ENCODE data around the gene SEPTIN11. TPM values are rescaled to one million over a fixed set of nuclear protein-coding genes. Genes with fewer than 3 reads are reported as not detected.

The SEPTIN11 gene
- polyA plus RNA-seq, 3 donors = 3.2 to 14.8 (median 8.8) TPM

DNA sequence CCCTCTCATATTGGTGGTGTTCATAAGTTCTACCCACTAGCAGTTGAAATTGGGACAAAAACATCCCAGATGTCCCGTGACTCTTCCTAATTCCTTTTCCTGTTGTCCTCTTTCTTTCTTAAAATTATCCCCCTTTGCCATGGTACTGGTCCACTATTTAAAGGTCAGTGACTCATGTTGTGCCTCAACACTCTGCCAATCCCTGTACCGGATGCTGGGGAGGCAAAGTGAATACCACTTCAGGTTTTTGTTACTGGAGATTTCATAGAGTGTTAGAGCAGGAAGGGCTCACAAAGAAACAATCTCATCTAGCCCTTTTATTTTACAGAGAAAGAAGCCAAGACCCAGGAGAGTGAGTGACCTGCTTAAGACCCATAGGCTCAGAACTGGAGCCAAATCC lies 24.6 kb downstream of the SEPTIN11 start:
- H3K9me3 ChIP-seq (replicated peaks in 1 of 2; ENCODE audit: control insufficient read depth in 1 of 2, insufficient read depth in 1 of 2, low read length in 2 of 2) = no peaks in the 10 kb centered on the region
- H3K27ac ChIP-seq (ENCODE audit: low read depth in 1 of 2, low read length in 2 of 2) = no peak overlapping the region
- H3K79me2 ChIP-seq (ENCODE audit: insufficient read depth, low read length) = no peaks in the 10 kb centered on the region
- TF ChIP-seq, protein P1, sequence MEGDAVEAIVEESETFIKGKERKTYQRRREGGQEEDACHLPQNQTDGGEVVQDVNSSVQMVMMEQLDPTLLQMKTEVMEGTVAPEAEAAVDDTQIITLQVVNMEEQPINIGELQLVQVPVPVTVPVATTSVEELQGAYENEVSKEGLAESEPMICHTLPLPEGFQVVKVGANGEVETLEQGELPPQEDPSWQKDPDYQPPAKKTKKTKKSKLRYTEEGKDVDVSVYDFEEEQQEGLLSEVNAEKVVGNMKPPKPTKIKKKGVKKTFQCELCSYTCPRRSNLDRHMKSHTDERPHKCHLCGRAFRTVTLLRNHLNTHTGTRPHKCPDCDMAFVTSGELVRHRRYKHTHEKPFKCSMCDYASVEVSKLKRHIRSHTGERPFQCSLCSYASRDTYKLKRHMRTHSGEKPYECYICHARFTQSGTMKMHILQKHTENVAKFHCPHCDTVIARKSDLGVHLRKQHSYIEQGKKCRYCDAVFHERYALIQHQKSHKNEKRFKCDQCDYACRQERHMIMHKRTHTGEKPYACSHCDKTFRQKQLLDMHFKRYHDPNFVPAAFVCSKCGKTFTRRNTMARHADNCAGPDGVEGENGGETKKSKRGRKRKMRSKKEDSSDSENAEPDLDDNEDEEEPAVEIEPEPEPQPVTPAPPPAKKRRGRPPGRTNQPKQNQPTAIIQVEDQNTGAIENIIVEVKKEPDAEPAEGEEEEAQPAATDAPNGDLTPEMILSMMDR (IDR thresholded peaks at IDR 0.05) = no peak
- WGBS (ENCODE audit: insufficient coverage) = no CpG with 5 or more reads among the region's 2 CpGs
- Mint-ChIP-seq H3K4me3 (no peak overlapping the region), H3K36me3 (no peaks in the 10 kb centered on the region), H3K27ac (peak overlapping the region in 1 of 7 donors; percentile 18), H3K27me3 (ENCODE audit: low read depth in 3 of 3) (peaks cover 0 to 2% (median 0%) of the 10 kb centered on the region in 3 donors), H3K9me3 (no peaks in the 10 kb centered on the region), H3K4me1 (peaks cover 3% of the 10 kb centered on the region)
- no peak overlapping the region for H3K4me2 ChIP-seq (replicated peaks; ENCODE audit: extremely low read depth, low read length, poor library complexity, severe bottlenecking)
- no peak overlapping the region for H2AFZ ChIP-seq (ENCODE audit: insufficient read depth, low read depth, low read length, poor library complexity, severe bottlenecking)
- DNase-seq = no peak
- H3K27me3 ChIP-seq (ENCODE audit: control insufficient read depth in 2 of 2, insufficient read depth in 2 of 2, low read length in 2 of 2) = no peaks in the 10 kb centered on the region
- no peaks in the 10 kb centered on the region for H3K36me3 ChIP-seq (replicated peaks in 1 of 2; ENCODE audit: control insufficient read depth in 1 of 2, insufficient read depth in 2 of 2, low read length in 2 of 2)
- H3K4me3 ChIP-seq (replicated peaks in 1 of 3; ENCODE audit: low read depth in 2 of 3, low read length in 3 of 3) = no peak overlapping the region
- no peaks in the 10 kb centered on the region for H4K20me1 ChIP-seq (ENCODE audit: insufficient read depth, low read length)
- no peaks in the 10 kb centered on the region for H3K4me1 ChIP-seq (ENCODE audit: control insufficient read depth in 1 of 2, insufficient read depth in 2 of 2, low read length in 2 of 2)
- intact Hi-C loops (cut with micrococcal nuclease) = no loop called here
- H3K9ac ChIP-seq (ENCODE audit: insufficient read depth, low read length, poor library complexity, severe bottlenecking) = no peak overlapping the region

DNA sequence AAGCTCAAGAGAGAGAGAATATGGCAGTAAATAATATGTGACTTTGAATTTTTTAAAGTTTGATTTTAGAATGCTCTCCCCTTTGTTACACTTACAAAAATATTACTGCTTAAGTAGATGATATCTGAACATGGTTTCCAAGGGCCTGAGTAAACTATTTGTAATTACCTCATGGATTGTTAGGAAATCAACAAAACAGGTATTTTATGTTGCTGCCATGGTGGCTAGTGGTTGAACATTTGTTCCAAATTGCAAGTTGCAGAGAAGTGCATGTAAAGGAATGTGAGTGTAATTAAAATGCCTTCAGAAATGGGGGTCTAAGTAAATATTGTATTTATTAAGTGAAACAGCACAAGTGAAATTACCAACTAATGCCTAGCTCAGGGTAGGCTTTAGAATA lies 27.6 kb downstream of the SEPTIN11 start:
- Histone ChIP-seq H3K4me3 (replicated peaks in 1 of 3; ENCODE audit: low read depth in 2 of 3, low read length in 3 of 3) (no peak overlapping the region), H3K9ac (ENCODE audit: insufficient read depth, low read length, poor library complexity, severe bottlenecking) (no peak overlapping the region), H3K9me3 (replicated peaks in 1 of 2; ENCODE audit: control insufficient read depth in 1 of 2, insufficient read depth in 1 of 2, low read length in 2 of 2) (no peaks in the 10 kb centered on the region), H4K20me1 (ENCODE audit: insufficient read depth, low read length) (no peaks in the 10 kb centered on the region), H3K27ac (ENCODE audit: low read depth in 1 of 2, low read length in 2 of 2) (no peak overlapping the region), H3K27me3 (ENCODE audit: control insufficient read depth in 2 of 2, insufficient read depth in 2 of 2, low read length in 2 of 2) (no peaks in the 10 kb centered on the region), H3K36me3 (replicated peaks in 1 of 2; ENCODE audit: control insufficient read depth in 1 of 2, insufficient read depth in 2 of 2, low read length in 2 of 2) (no peaks in the 10 kb centered on the region), H3K4me1 (ENCODE audit: control insufficient read depth in 1 of 2, insufficient read depth in 2 of 2, low read length in 2 of 2) (peaks cover 0 to 3% of the 10 kb centered on the region in 2 donors), H3K79me2 (ENCODE audit: insufficient read depth, low read length) (no peaks in the 10 kb centered on the region), H3K4me2 (replicated peaks; ENCODE audit: extremely low read depth, low read length, poor library complexity, severe bottlenecking) (no peak overlapping the region), H2AFZ (ENCODE audit: insufficient read depth, low read depth, low read length, poor library complexity, severe bottlenecking) (no peak overlapping the region)
- no peaks in the 10 kb centered on the region for H3K9me3 Mint-ChIP-seq
- intact Hi-C loops (cut with micrococcal nuclease) = no loop called here
- no peak overlapping the region for H3K4me3 Mint-ChIP-seq
- H3K27me3 Mint-ChIP-seq (ENCODE audit: low read depth in 3 of 3) = peaks cover 0 to 2% (median 0%) of the 10 kb centered on the region in 3 donors
- TF ChIP-seq, protein P1 (IDR thresholded peaks at IDR 0.05) = no peak
- H3K4me1 Mint-ChIP-seq = peaks cover 10% of the 10 kb centered on the region
- no peak overlapping the region for H3K27ac Mint-ChIP-seq
- DNase-seq = no peak
- H3K36me3 Mint-ChIP-seq = no peaks in the 10 kb centered on the region
